Neural cell (in vitro differentiated cells): Measurements from ENCODE around the gene SLC35C1. TPM values are rescaled to one million over a fixed set of nuclear protein-coding genes. Genes with fewer than 3 reads are reported as not detected.

Source experiments
- H2AFZ ChIP-seq: fragments of 200-600, 300-800 bp; sonication (generic), shearing (Covaris generic); 2 replicates; pipeline ENCODE4 v1.6.0; 2014; ENCODE audit warnings: low read depth, mild to moderate bottlenecking, antibody characterized with exemption, low read length, moderate library complexity
- H3F3A ChIP-seq: fragments of 200-600 bp; shearing (Covaris generic); 2 replicates; pipeline ENCODE4 v1.6.1; 2016; ENCODE audit warnings: mild to moderate bottlenecking, moderate library complexity, mixed read lengths, antibody characterized with exemption, low read length; ENCODE audit not compliant: insufficient read depth, poor library complexity, severe bottlenecking
- H3K27ac ChIP-seq: fragments of 200-600, 300-800 bp; sonication (generic), shearing (Covaris generic); 2 replicates; pipeline ENCODE4 v1.5.1; 2014; ENCODE audit warnings: mild to moderate bottlenecking, low read length, moderate library complexity
- H3K27me3 ChIP-seq: fragments of 300-800, 200-600 bp; sonication (generic), shearing (Covaris generic); 2 replicates; pipeline ENCODE4 v1.6.0; 2014; ENCODE audit warnings: mild to moderate bottlenecking, low read depth, low read length, moderate library complexity; ENCODE audit not compliant: insufficient read depth
- H3K36me3 ChIP-seq: fragments of 300-800, 200-600 bp; sonication (generic), shearing (Covaris generic); 2 replicates; pipeline ENCODE4 v1.5.1; 2014; ENCODE audit warnings: mild to moderate bottlenecking, antibody characterized with exemption, low read length, moderate library complexity; ENCODE audit not compliant: insufficient read depth
- H3K4me2 ChIP-seq: fragments of 300-800, 200-600 bp; sonication (generic), shearing (Covaris generic); 2 replicates; pipeline ENCODE4 v1.6.0; 2014; ENCODE audit warnings: mild to moderate bottlenecking, low read length
- H3K4me3 ChIP-seq: fragments of 300-800, 200-600 bp; sonication (generic), shearing (Covaris generic); 2 replicates; pipeline ENCODE4 v1.5.1; 2014; ENCODE audit warnings: mild to moderate bottlenecking, low read length, moderate library complexity
- H3K79me2 ChIP-seq: fragments of 200-600 bp; shearing (Covaris generic); replicated peaks from 2 replicates; pipeline ENCODE4 v1.6.0; 2014; ENCODE audit warnings: mild to moderate bottlenecking, low read length, moderate library complexity; ENCODE audit not compliant: insufficient read depth
- H3K9ac ChIP-seq: fragments of 300-800, 200-600 bp; sonication (generic), shearing (Covaris generic); 2 replicates; pipeline ENCODE4 v1.6.1; 2016; ENCODE audit warnings: mild to moderate bottlenecking, low read length, mixed read lengths
- H3K9me2 ChIP-seq: fragments of 200-600 bp; shearing (Covaris generic); 2 replicates; pipeline ENCODE4 v1.6.1; 2016; ENCODE audit warnings: mild to moderate bottlenecking, low read length, mixed read lengths; ENCODE audit not compliant: insufficient read depth
- H3K9me3 ChIP-seq: fragments of 200-600, 300-800 bp; sonication (generic), shearing (Covaris generic); 2 replicates; pipeline ENCODE4 v1.6.1; 2016; ENCODE audit warnings: mild to moderate bottlenecking, mixed run types, low read length, moderate library complexity, mixed read lengths
- H4K20me1 ChIP-seq: fragments of 200-600 bp; shearing (Covaris generic); 2 replicates; pipeline ENCODE4 v1.6.1; 2016; ENCODE audit warnings: mild to moderate bottlenecking, mixed run types; ENCODE audit not compliant: insufficient read depth
- EP300 ChIP-seq: fragments of 450-650 bp; conservative IDR thresholded peaks from 2 replicates; pipeline ENCODE4 v1.6.1; 2014; ENCODE audit warnings: antibody characterized with exemption, mild to moderate bottlenecking, moderate library complexity; ENCODE audit not compliant: poor library complexity, severe bottlenecking
- EZH2 ChIP-seq: fragments of 200-600, 300-800 bp; shearing (Covaris generic), sonication (generic); IDR thresholded peaks from 2 replicates; pipeline ENCODE4 v1.6.1; 2014; ENCODE audit warnings: antibody characterized with exemption, low read length, borderline replicate concordance, mild to moderate bottlenecking; ENCODE audit not compliant: insufficient read depth, poor library complexity, severe bottlenecking
- MXI1 ChIP-seq: fragments of 450-650 bp; conservative IDR thresholded peaks from 2 replicates; pipeline ENCODE4 v1.6.1; 2014; ENCODE audit warnings: antibody characterized with exemption, mild to moderate bottlenecking; ENCODE audit not compliant: poor library complexity, severe bottlenecking
- RAD21 ChIP-seq: fragments of 450-650 bp; conservative IDR thresholded peaks from 2 replicates; pipeline ENCODE4 v1.6.1; 2014; ENCODE audit warnings: antibody characterized with exemption, mild to moderate bottlenecking, moderate library complexity
- polyA plus RNA-seq: library from polyadenylated mRNA; depleted of rRNA; stranded (reverse); fragments of >200 nt; gene quantifications from 2 replicates; pipeline ENCODE4 v1.2.3, GENCODE V29; 2014
- TF ChIP-seq, protein P1 (sequence below): IDR thresholded peaks from 2 replicates; pipeline ENCODE4 v1.6.1; 2012; ENCODE audit warnings: borderline replicate concordance

SLC35C1 gene
- polyA plus RNA-seq, 1 donor from 2014 or later, result 2.3 TPM

DNA sequence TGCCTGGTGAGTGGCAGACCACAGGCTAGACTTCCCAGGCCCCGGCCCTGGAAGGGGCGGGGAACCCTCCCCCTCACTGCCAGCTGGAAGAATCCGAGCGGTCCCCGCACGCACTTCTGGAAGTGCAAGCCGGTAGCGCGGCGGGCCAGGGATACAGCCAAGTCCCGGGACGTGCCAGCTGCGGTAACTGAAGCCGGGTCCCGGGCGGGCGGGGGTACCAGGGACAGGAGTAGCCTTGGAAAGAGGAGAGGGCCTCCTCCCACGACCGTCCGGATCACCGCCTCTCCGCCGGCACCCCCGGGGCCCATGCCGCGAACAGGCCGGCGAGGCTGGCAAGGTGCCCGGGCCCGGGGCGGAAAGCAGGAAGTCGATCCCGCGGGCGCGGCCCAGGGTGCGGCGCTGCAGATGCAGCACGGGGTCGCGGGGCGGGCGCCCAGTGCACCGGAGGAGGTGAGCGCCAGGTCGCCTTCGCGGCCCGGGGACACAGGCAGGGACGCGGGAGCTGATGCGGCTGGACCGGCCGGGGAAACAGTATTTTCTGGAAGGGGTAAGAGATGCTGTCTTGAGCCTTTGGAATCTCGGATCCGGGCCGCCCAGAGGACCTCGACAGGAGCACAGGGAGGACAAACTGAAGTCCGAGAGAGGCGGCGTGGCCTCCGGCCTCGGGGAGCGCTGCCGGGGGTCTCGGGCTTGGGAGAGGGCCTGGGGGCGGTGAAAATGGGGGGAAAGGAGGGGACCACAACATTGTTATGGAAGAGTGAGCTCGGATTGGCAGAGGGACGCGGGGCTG is 783 bp upstream of the SLC35C1 start:
- Histone ChIP-seq H3K79me2 (peaks cover 14% of the 10 kb centered on the region), H3K4me2 (peak overlapping the region; percentile 84), H3K27ac (no peak overlapping the region), H4K20me1 (no peaks in the 10 kb centered on the region), H3K27me3 (peaks cover 24% of the 10 kb centered on the region), H3K9ac (peak overlapping the region; percentile 85), H3F3A (no peaks in the 10 kb centered on the region), H3K9me3 (no peaks in the 10 kb centered on the region), H3K9me2 (no peaks in the 10 kb centered on the region), H3K36me3 (no peaks in the 10 kb centered on the region), H2AFZ (peak overlapping the region; percentile 90), H3K4me3 (peak overlapping the region; percentile 73)
- TF ChIP-seq, protein P1, sequence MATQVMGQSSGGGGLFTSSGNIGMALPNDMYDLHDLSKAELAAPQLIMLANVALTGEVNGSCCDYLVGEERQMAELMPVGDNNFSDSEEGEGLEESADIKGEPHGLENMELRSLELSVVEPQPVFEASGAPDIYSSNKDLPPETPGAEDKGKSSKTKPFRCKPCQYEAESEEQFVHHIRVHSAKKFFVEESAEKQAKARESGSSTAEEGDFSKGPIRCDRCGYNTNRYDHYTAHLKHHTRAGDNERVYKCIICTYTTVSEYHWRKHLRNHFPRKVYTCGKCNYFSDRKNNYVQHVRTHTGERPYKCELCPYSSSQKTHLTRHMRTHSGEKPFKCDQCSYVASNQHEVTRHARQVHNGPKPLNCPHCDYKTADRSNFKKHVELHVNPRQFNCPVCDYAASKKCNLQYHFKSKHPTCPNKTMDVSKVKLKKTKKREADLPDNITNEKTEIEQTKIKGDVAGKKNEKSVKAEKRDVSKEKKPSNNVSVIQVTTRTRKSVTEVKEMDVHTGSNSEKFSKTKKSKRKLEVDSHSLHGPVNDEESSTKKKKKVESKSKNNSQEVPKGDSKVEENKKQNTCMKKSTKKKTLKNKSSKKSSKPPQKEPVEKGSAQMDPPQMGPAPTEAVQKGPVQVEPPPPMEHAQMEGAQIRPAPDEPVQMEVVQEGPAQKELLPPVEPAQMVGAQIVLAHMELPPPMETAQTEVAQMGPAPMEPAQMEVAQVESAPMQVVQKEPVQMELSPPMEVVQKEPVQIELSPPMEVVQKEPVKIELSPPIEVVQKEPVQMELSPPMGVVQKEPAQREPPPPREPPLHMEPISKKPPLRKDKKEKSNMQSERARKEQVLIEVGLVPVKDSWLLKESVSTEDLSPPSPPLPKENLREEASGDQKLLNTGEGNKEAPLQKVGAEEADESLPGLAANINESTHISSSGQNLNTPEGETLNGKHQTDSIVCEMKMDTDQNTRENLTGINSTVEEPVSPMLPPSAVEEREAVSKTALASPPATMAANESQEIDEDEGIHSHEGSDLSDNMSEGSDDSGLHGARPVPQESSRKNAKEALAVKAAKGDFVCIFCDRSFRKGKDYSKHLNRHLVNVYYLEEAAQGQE, result no peak
- peak; percentile 38 for TF ChIP-seq EZH2

DNA sequence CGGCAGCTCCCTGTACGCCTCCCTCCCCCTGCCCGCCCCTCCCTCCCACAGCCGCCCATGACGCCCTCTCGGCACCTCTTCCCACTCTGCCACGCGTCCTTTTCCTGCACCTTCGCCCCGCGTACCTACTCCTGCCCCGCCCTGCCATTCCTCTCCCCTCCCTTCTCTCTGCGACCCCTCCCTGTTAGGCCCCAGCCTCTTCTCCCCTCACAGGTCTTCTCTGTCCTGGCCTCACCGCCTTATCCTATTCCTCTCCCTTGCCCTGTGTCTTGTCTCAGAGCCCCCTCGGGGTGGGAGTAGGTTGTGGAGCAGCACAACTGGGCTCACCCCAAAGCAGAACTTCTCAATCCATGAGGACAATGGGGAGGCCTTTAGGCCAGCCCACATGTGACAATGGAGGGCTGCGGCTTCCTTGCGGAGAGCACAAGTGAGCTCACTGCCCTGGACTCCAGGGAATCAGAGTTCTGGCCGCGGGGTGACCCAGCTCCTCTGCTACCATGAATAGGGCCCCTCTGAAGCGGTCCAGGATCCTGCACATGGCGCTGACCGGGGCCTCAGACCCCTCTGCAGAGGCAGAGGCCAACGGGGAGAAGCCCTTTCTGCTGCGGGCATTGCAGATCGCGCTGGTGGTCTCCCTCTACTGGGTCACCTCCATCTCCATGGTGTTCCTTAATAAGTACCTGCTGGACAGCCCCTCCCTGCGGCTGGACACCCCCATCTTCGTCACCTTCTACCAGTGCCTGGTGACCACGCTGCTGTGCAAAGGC is 539 bp downstream of the SLC35C1 start:
- Histone ChIP-seq H3K79me2 (peaks cover 14% of the 10 kb centered on the region), H4K20me1 (no peaks in the 10 kb centered on the region), H3K27ac (peak overlapping the region; percentile 58), H3K4me2 (peak overlapping the region; percentile 99), H3K36me3 (peaks cover under 1% of the 10 kb centered on the region), H3K9ac (peak overlapping the region; percentile 85), H3K9me3 (no peaks in the 10 kb centered on the region), H3K9me2 (no peaks in the 10 kb centered on the region), H3K27me3 (peaks cover 24% of the 10 kb centered on the region), H2AFZ (peak overlapping the region; percentile 90), H3K4me3 (peak overlapping the region; percentile 73), H3F3A (no peaks in the 10 kb centered on the region)
- no peak for TF ChIP-seq RAD21
- no peak for TF ChIP-seq EP300
- TF ChIP-seq, protein P1, result no peak
- TF ChIP-seq EZH2, result no peak
- peak; percentile 24 for TF ChIP-seq MXI1
